GM19463 (cell line): Measurements from ENCODE around the gene TYK2.
"Not testable (repeated sequence)": the region's sequence is repeated elsewhere in the genome, so short reads cannot be mapped to it uniquely, and the experiment has no call there.

Experiments used
- ATAC-seq: cut with Tn5 transposase; IDR thresholded peaks from one replicate; pipeline ENCODE4 v1.9.1; 2021; ENCODE audit warnings: mild to moderate bottlenecking, moderate library complexity; ENCODE audit not compliant: unreplicated experiment

Gene TYK2

GRCh38 chr19:10380313-10381102 is at the start of gene TYK2:
Gene TYK2 (minus strand): TSS chr19:10380572. CDS start chr19:10378406, 2,166 bp downstream.
- ATAC-seq: peak; percentile 96

GRCh38 chr19:10428996-10429381 is 48.6 kb upstream of the TYK2 start:
- no peak for ATAC-seq

DNA sequence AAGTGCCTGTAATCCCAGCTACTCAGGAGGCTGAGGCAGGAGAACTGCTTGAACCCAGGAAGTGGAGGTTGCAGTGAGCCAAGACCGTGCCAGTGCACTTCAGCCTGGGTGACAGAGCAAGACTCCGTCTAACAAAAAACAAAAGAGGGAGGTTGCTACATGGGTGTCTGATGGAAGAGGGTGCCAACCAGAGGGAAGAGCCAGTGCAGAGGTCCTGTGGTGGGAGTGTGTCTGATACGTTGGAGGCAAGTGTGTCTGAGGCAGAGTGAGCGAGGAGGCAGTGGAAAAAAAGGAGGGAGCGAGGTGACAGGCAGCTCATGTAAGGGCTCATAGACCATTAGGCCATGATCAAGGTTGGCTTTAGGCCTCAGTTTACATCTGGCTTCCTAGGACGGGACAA is 46.8 kb upstream of the TYK2 start:
- no peak for ATAC-seq

GRCh38 chr19:10424011-10424637 is 43.8 kb upstream of the TYK2 start:
- no peak for ATAC-seq

- ATAC-seq: no peak
These were observed 42.5 kb upstream of the TYK2 start for GRCh38 chr19:10422846-10423245.

DNA sequence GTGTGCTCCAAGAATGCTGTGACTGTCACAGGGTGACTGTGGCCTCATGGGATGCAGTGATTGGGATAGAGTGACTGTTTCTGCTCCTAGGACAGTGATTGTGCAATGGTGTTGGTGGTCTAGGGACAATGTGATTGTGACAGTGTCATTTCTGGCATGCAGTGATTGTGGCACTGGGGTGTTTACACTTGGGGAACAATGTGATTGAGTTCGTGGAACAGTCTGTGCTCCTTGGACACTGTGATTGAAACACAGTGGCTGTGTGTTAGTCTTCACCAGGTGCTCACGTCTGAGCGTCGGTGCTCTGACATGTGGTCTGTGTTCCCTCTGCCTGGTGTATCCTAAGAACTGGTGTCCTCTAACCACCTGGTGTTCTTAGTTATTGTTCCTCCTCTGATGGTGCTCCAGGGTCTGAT is 41.7 kb upstream of the TYK2 start:
- no peak for ATAC-seq

GRCh38 chr19:10421240-10422045 is 41.1 kb upstream of the TYK2 start:
- ATAC-seq: no peak

- no peak for ATAC-seq
These were observed 40.3 kb upstream of the TYK2 start, which contains the start of gene PDE4A for GRCh38 chr19:10420444-10421239. Gene PDE4A (plus strand): TSS chr19:10420538. CDS start chr19:10420765, 227 bp downstream.

GRCh38 chr19:10419646-10420443 is 39.5 kb upstream of the TYK2 start:
- no peak for ATAC-seq

DNA sequence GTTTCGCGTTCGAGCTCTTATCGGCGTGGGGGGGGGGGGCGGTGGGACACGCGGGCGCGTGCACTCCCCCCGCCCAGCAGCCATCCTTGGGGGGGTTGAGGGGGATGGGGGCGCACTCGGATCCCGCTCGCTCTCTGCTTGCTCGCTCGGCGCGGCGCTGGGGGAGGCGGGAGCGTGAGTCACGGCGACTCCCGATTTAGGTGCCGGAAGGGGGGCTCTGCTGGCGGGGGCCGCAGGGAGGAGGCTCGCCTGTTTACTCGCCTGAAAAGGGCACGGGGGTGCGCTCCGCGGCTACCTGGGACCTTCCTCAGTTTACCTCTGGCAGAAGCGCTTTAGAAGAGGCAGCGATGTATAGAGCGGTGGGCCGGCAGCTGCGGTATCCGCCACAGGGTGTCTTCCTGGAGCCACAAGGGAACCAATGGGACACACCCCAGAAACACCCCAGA is 38.9 kb upstream of the TYK2 start:
- no peak for ATAC-seq

DNA sequence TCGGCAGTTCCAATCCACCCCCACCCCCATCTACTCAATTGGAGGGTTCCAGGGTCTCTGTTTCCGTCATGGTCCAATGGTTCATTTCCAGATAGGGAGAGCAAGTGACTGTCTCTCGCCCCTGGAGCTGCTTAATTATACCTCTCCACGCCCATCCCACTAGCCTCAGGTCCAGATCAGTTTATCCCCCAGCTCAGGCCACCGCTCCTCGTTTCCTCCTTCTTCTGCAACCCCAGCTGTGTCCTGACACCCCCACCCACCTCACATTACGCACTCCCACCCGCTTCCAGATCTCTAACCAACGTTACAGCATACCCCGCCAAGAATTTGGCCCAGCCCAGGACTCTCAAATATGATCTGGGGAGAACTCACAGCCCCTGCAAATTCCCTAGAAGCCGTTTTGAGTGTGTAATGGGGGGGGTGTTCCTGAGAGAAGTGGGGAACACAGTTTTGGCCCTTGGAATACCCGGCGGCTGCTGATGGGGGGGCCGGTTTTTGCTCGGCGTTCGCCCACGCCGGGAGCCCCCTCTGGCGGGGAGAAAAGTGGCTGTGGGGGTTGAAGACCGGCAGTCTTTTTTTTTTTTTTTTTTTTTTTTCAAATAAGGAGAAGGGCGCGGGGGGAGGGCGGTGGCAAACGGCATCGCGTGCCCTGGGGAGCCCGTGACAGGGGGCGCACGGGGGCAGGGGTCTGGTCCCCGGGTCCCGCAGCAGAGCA is 38.3 kb upstream of the TYK2 start:
- ATAC-seq: no peak

DNA sequence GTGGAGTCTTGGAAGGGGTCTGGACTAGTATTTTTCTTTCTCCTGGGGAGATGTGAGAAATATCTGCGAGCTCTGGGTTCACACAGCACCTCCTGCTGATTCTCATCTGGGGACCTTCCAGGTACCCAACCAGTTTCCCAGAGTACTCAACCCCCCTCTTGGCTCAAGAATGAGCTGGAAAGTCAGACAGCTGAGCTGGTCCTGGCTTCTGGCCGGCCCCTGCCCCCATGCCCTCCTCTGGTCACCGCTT is 37.8 kb upstream of the TYK2 start:
- no peak for ATAC-seq

GRCh38 chr19:10417541-10418234 is 37.3 kb upstream of the TYK2 start:
- ATAC-seq: no peak

- ATAC-seq: peak; percentile 50
These were observed 36.2 kb upstream of the TYK2 start for GRCh38 chr19:10416380-10417257.

DNA sequence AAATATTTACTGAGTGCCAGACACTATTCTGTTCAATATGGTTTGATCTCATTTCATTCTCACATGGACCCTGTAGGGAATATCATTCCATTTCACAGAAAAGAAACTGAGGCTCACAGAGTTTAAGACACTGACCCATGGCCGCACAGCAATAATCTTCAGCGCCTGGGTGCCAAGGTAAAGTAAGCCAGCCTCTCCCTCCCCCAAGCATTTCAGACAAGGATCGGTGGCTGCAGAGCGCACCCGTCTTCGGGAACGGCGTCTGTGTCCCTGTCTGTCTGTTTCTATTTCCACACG is 35.7 kb upstream of the TYK2 start:
- ATAC-seq: no peak

DNA sequence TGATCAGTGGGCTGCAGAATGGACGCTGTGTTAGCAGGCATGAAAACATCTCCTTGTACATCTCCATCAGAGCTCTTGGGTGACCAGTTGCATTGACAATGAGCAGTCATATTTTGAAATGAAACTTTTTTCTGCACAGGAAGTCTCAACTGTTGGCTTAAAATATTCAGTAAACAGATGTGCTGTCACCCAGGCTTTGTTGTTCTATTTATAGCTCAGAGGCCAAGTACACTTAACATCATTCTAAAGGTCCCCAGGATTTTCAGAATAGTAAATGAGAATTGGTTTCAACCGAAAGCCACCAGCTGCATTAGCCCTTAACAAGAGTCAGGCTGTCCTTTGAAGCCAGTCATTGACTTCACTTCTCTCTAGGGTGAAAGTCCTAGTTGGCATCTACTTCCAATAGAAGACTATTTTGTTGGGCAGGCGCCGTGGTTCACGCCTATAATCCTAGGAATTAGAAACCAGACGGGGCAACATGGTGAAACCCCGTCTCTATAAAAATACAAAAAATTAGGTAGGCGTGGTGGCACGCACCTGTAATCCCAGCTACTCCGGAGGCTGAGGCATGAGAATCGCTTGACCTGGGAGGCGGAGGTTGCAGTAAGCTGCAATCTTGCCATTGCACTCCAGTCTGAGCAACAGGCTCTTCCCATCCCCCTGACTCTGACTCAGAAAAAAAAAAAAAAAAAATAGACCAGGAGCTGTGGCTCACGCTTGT is 32.0 kb upstream of the TYK2 start:
- ATAC-seq: peak; percentile 57

DNA sequence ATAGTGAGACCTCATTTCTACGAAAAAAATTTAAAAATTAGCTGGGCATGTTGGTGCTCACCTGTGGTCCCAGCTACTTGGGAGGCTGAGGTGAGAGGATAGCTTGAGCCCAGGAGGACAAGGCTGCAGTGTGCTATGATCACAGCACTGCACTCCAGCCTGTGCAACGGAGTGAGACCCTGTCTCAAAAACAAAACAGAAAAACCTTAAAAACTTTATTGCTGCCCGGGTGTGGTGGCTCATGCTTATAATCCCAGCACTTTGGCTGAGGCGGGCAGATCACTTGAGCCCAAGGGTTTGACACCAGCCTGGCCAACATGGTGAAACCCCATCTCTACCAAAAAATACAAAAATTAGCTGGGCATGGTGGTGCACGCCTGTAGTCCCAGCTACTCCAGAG is 30.9 kb upstream of the TYK2 start:
- ATAC-seq: not testable (repeated sequence)
